ENCODE results near the gene PROZ. TPM values are rescaled to one million over a fixed set of nuclear protein-coding genes. Genes with fewer than 3 reads are reported as not detected.

The PROZ gene
- total and polyA plus RNA-seq, 2 of the 13 experiments (the other 11 are each of a cell fraction or from before 2014, with no cell fraction given): 5.6 to 22.5 TPM

DNA sequence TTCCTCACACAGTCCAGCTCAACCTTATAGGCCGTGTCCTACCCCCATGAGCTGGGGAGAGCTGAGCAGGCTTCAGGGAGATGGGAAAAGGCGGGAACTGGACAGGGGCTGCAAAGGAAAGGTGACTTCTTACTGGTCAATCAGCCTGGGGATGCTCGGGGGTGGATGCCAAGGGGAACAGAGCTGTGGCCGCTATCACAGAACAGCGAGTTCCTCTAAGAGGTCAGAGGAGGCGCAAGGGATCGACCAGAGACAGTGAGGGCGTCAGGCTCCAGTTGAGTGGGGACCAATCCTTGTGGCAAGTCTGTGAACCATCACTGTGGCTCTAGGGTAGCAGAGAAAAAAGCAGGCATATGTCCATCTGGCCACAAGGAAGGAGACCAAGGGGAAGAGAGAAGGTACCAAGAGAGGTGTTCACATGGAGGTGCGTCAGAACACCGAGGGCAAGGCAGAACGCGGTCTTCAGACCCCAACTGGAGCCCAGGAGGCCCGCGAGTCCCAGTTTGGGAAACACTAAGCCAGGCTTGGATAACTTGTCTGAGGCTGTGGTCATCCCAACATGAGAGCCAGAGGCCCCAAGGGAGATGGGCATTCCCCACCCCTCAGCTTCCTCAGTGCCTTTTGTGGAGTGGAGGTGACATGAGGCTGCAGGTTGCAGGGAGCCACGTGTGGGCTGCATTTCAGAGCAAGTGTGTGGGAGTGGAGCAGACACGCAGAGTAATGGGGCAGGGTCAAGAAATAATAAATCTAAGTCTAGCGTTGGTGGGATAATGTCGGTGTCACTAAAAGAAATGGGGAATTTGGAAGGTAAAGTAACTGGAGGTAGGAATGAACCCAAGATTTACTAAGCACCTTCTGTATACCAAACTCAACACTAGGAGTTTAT lies 31.9 kb upstream of the PROZ start (continued):
- TF ChIP-seq, protein P1, sequence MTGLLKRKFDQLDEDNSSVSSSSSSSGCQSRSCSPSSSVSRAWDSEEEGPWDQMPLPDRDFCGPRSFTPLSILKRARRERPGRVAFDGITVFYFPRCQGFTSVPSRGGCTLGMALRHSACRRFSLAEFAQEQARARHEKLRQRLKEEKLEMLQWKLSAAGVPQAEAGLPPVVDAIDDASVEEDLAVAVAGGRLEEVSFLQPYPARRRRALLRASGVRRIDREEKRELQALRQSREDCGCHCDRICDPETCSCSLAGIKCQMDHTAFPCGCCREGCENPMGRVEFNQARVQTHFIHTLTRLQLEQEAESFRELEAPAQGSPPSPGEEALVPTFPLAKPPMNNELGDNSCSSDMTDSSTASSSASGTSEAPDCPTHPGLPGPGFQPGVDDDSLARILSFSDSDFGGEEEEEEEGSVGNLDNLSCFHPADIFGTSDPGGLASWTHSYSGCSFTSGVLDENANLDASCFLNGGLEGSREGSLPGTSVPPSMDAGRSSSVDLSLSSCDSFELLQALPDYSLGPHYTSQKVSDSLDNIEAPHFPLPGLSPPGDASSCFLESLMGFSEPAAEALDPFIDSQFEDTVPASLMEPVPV (CRISPR knock-in tag; IDR thresholded peaks at IDR 0.05): no peak
- TF ChIP-seq, protein P2, sequence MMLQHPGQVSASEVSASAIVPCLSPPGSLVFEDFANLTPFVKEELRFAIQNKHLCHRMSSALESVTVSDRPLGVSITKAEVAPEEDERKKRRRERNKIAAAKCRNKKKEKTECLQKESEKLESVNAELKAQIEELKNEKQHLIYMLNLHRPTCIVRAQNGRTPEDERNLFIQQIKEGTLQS (CRISPR knock-in tag; IDR thresholded peaks at IDR 0.05): no peak

- Histone ChIP-seq H3K27me3 (ENCODE audit: control insufficient read depth in 1 of 2, insufficient read depth in 2 of 2, low read length in 2 of 2) (no peaks in the 10 kb centered on the region), H3K4me3 (replicated peaks in 1 of 3; ENCODE audit: insufficient read depth in 1 of 3, low read depth in 2 of 3, low read length in 3 of 3) (no peak overlapping the region), H3K79me2 (ENCODE audit: insufficient read depth, low read length) (peaks cover 9% of the 10 kb centered on the region), H3K27ac (ENCODE audit: extremely low read length, insufficient read depth, low read length) (no peak overlapping the region), H4K20me1 (ENCODE audit: insufficient read depth, low read length) (no peaks in the 10 kb centered on the region; the same call in none of the 2 replicates), H3K9ac (ENCODE audit: insufficient read depth, low read depth, low read length) (no peak overlapping the region), H2AFZ (ENCODE audit: low read length) (no peak overlapping the region), H3K36me3 (replicated peaks in 1 of 2; ENCODE audit: control insufficient read depth in 1 of 2, insufficient read depth in 2 of 2, low read length in 2 of 2) (peaks cover 3 to 22% of the 10 kb centered on the region in 2 experiments; a peak in 4 of 5 replicates), H3K4me2 (ENCODE audit: low read depth, low read length) (no peak overlapping the region), H3K4me1 (ENCODE audit: insufficient read depth, low read length) (peaks cover 28% of the 10 kb centered on the region), H3K9me3 (ENCODE audit: low read length) (no peaks in the 10 kb centered on the region)
- WGBS (ENCODE audit: low lambda C conversion rate): 95% methylated on average over 27 of the region's 27 CpGs
- DNase-seq (ENCODE audit: low spot score) (no peak), ATAC-seq (no peak), FAIRE-seq (no peak)
- ChIA-PET CTCF (ENCODE audit: low intra/inter-chr PET ratio, low total read pairs) (no interaction called here), POLR2A (no interaction called here)
- no TSS peak for BruUV-seq (replicated peaks)
- TF ChIP-seq RBFOX2 (IDR thresholded peaks at IDR 0.05; ENCODE audit: low read depth, low read length): peak; percentile 9; the same call in 1 of the 2 replicates
- TF ChIP-seq ZBTB33 (CRISPR knock-in tag; IDR thresholded peaks at IDR 0.05): peak; percentile 34; the same call in 1 of the 2 replicates
- no peak for TF ChIP-seq JUN (CRISPR knock-in tag; IDR thresholded peaks at IDR 0.05)
- intact Hi-C loops (cut with micrococcal nuclease; ENCODE audit: unreplicated experiment) (no loop called here), in situ Hi-C loops (cut with HindIII; ENCODE audit: extremely low pct_ligation_motif_present, low pct_unique_long_range_greater_than_20kb) (no loop called here)
Observed at GRCh38 chr13:113129480-113129879, 29.0 kb upstream of the PROZ start.

All from HepG2 (cell line).